Measurements from ENCODE around the gene KRT71.

Gene KRT71

GRCh38 chr12:52585946-52586345 lies 33.0 kb upstream of the KRT71 start:
- no peak overlapping the region for H3K4me3 ChIP-seq (ENCODE audit: extremely low read depth, insufficient read depth, low read length, poor library complexity, severe bottlenecking)
- 68 to 70% methylated on average over 5 of the region's 9 CpGs for WGBS, 2 experiments (ENCODE audit: insufficient coverage in 2 of 2)

GRCh38 chr12:52585066-52585465 lies 32.1 kb upstream of the KRT71 start:
- no peaks in the 10 kb centered on the region for H3K9me3 ChIP-seq (ENCODE audit: control insufficient read depth, low read length)
- no peak overlapping the region for H3K4me3 ChIP-seq (ENCODE audit: extremely low read depth, insufficient read depth, low read length, poor library complexity, severe bottlenecking)
- no peaks in the 10 kb centered on the region for H3K4me1 ChIP-seq (ENCODE audit: control insufficient read depth, insufficient read depth, low read length, poor library complexity, severe bottlenecking)
- H3K36me3 ChIP-seq (ENCODE audit: control insufficient read depth, insufficient read depth, low read length) = no peaks in the 10 kb centered on the region
- H3K27ac ChIP-seq (ENCODE audit: low read depth, low read length, severe bottlenecking) = no peak overlapping the region
- 95 to 96% methylated on average over 2 to 3 of the region's 3 CpGs for WGBS, 2 experiments (ENCODE audit: insufficient coverage in 2 of 2)

More at GRCh38 chr12:52585946-52586345, 33.0 kb upstream of the KRT71 start:
- Histone ChIP-seq H3K27ac (ENCODE audit: low read depth, low read length, severe bottlenecking) (no peak overlapping the region), H3K36me3 (ENCODE audit: control insufficient read depth, insufficient read depth, low read length) (no peaks in the 10 kb centered on the region), H3K4me1 (ENCODE audit: control insufficient read depth, insufficient read depth, low read length, poor library complexity, severe bottlenecking) (no peaks in the 10 kb centered on the region), H3K9me3 (ENCODE audit: control insufficient read depth, low read length) (peaks cover 4% of the 10 kb centered on the region)

- H3K4me3 ChIP-seq (ENCODE audit: extremely low read depth, insufficient read depth, low read length, poor library complexity, severe bottlenecking) = no peak overlapping the region
- no peaks in the 10 kb centered on the region for H3K9me3 ChIP-seq (ENCODE audit: control insufficient read depth, low read length)
- H3K27ac ChIP-seq (ENCODE audit: low read depth, low read length, severe bottlenecking) = no peak overlapping the region
- WGBS, 2 experiments (ENCODE audit: insufficient coverage in 2 of 2) = 91 to 92% methylated on average over 9 of the region's 9 CpGs
- H3K36me3 ChIP-seq (ENCODE audit: control insufficient read depth, insufficient read depth, low read length) = no peaks in the 10 kb centered on the region
- no peaks in the 10 kb centered on the region for H3K4me1 ChIP-seq (ENCODE audit: control insufficient read depth, insufficient read depth, low read length, poor library complexity, severe bottlenecking)
Observed at GRCh38 chr12:52584156-52584682, 31.3 kb upstream of the KRT71 start.

GRCh38 chr12:52582971-52583456 lies 30.1 kb upstream of the KRT71 start:
- Histone ChIP-seq H3K4me3 (ENCODE audit: extremely low read depth, insufficient read depth, low read length, poor library complexity, severe bottlenecking) (no peak overlapping the region), H3K4me1 (ENCODE audit: control insufficient read depth, insufficient read depth, low read length, poor library complexity, severe bottlenecking) (no peaks in the 10 kb centered on the region), H3K36me3 (ENCODE audit: control insufficient read depth, insufficient read depth, low read length) (no peaks in the 10 kb centered on the region), H3K9me3 (ENCODE audit: control insufficient read depth, low read length) (no peaks in the 10 kb centered on the region), H3K27ac (ENCODE audit: low read depth, low read length, severe bottlenecking) (no peak overlapping the region)
- WGBS, 2 experiments (ENCODE audit: insufficient coverage in 2 of 2) = 0 to 10% methylated on average over 1 to 2 of the region's 7 CpGs

- no peaks in the 10 kb centered on the region for H3K36me3 ChIP-seq (ENCODE audit: control insufficient read depth, insufficient read depth, low read length)
- H3K9me3 ChIP-seq (ENCODE audit: control insufficient read depth, low read length) = no peaks in the 10 kb centered on the region
- H3K27ac ChIP-seq (ENCODE audit: low read depth, low read length, severe bottlenecking) = no peak overlapping the region
- 64% methylated on average over 2 of the region's 2 CpGs; no CpG with 5 or more reads in 1 of the 2 experiments for WGBS, 2 experiments (ENCODE audit: insufficient coverage in 2 of 2)
- no peaks in the 10 kb centered on the region for H3K4me1 ChIP-seq (ENCODE audit: control insufficient read depth, insufficient read depth, low read length, poor library complexity, severe bottlenecking)
- H3K4me3 ChIP-seq (ENCODE audit: extremely low read depth, insufficient read depth, low read length, poor library complexity, severe bottlenecking) = no peak overlapping the region
Observed at GRCh38 chr12:52582486-52582885, 29.5 kb upstream of the KRT71 start.

GRCh38 chr12:52581481-52581880 lies 28.5 kb upstream of the KRT71 start:
- H3K9me3 ChIP-seq (ENCODE audit: control insufficient read depth, low read length) = no peaks in the 10 kb centered on the region
- H3K4me3 ChIP-seq (ENCODE audit: extremely low read depth, insufficient read depth, low read length, poor library complexity, severe bottlenecking) = no peak overlapping the region
- no peak overlapping the region for H3K27ac ChIP-seq (ENCODE audit: low read depth, low read length, severe bottlenecking)
- 86 to 96% methylated on average over 4 to 6 of the region's 6 CpGs for WGBS, 2 experiments (ENCODE audit: insufficient coverage in 2 of 2)
- H3K4me1 ChIP-seq (ENCODE audit: control insufficient read depth, insufficient read depth, low read length, poor library complexity, severe bottlenecking) = no peaks in the 10 kb centered on the region
- no peaks in the 10 kb centered on the region for H3K36me3 ChIP-seq (ENCODE audit: control insufficient read depth, insufficient read depth, low read length)

DNA sequence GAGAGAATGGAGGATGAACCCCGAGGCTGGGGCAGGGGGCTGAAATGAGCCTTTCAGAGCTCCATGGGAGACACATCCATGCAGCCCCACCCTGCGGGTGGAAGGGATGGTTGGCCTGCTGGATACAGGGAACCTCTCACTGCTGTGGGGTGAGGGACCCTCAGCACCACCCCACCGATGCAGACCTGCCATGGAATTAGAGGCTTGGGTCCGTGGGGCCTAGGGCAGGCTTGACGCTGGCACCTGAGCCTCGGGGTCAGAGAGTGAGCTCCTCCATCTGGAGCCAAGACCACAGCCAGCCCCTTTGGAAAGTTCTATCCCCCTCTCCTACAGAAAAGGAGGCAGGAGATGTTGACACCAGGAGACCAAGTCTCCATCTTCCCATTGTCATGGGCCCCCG lies 28.1 kb upstream of the KRT71 start:
- Histone ChIP-seq H3K27ac (ENCODE audit: low read depth, low read length, severe bottlenecking) (no peak overlapping the region), H3K4me1 (ENCODE audit: control insufficient read depth, insufficient read depth, low read length, poor library complexity, severe bottlenecking) (no peaks in the 10 kb centered on the region), H3K36me3 (ENCODE audit: control insufficient read depth, insufficient read depth, low read length) (no peaks in the 10 kb centered on the region), H3K4me3 (ENCODE audit: extremely low read depth, insufficient read depth, low read length, poor library complexity, severe bottlenecking) (no peak overlapping the region), H3K9me3 (ENCODE audit: control insufficient read depth, low read length) (no peaks in the 10 kb centered on the region)
- 95 to 98% methylated on average over 4 to 6 of the region's 7 CpGs for WGBS, 2 experiments (ENCODE audit: insufficient coverage in 2 of 2)

GRCh38 chr12:52580496-52580895 lies 27.6 kb upstream of the KRT71 start:
- WGBS, 2 experiments (ENCODE audit: insufficient coverage in 2 of 2) = no CpG with 5 or more reads among the region's 1 CpG
- no peaks in the 10 kb centered on the region for H3K4me1 ChIP-seq (ENCODE audit: control insufficient read depth, insufficient read depth, low read length, poor library complexity, severe bottlenecking)
- no peaks in the 10 kb centered on the region for H3K9me3 ChIP-seq (ENCODE audit: control insufficient read depth, low read length)
- no peak overlapping the region for H3K27ac ChIP-seq (ENCODE audit: low read depth, low read length, severe bottlenecking)
- no peak overlapping the region for H3K4me3 ChIP-seq (ENCODE audit: extremely low read depth, insufficient read depth, low read length, poor library complexity, severe bottlenecking)
- no peaks in the 10 kb centered on the region for H3K36me3 ChIP-seq (ENCODE audit: control insufficient read depth, insufficient read depth, low read length)

- Histone ChIP-seq H3K4me1 (ENCODE audit: control insufficient read depth, insufficient read depth, low read length, poor library complexity, severe bottlenecking) (no peaks in the 10 kb centered on the region), H3K9me3 (ENCODE audit: control insufficient read depth, low read length) (no peaks in the 10 kb centered on the region), H3K4me3 (ENCODE audit: extremely low read depth, insufficient read depth, low read length, poor library complexity, severe bottlenecking) (no peak overlapping the region), H3K27ac (ENCODE audit: low read depth, low read length, severe bottlenecking) (no peak overlapping the region), H3K36me3 (ENCODE audit: control insufficient read depth, insufficient read depth, low read length) (no peaks in the 10 kb centered on the region)
- WGBS, 2 experiments (ENCODE audit: insufficient coverage in 2 of 2) = 85 to 92% methylated on average over 8 to 9 of the region's 10 CpGs
Observed at GRCh38 chr12:52579468-52580465, 26.8 kb upstream of the KRT71 start.

DNA sequence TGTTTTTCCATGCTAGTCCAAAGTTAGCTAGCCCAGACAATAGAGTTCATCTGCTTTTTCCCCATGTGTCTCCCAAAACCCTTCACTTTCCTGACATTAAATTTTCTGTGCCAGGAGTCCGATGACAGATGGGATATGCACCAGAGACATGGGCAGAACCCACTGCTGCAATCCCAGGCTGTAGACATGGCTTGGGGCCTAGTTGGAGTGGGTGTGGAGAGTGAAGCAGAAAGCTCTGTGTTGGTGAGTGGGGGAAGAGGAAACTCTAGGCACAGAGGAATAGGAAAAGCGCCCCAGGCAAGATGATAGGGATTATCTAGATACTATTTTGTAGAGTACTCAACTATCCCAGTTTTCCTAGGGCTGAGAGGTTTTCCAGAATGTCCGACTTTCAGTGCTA lies 25.5 kb upstream of the KRT71 start:
- Histone ChIP-seq H3K36me3 (ENCODE audit: control insufficient read depth, insufficient read depth, low read length) (no peaks in the 10 kb centered on the region), H3K4me3 (ENCODE audit: extremely low read depth, insufficient read depth, low read length, poor library complexity, severe bottlenecking) (no peak overlapping the region), H3K27ac (ENCODE audit: low read depth, low read length, severe bottlenecking) (no peak overlapping the region), H3K9me3 (ENCODE audit: control insufficient read depth, low read length) (no peaks in the 10 kb centered on the region), H3K4me1 (ENCODE audit: control insufficient read depth, insufficient read depth, low read length, poor library complexity, severe bottlenecking) (no peaks in the 10 kb centered on the region)
- 84 to 100% methylated on average over 1 to 3 of the region's 3 CpGs for WGBS, 2 experiments (ENCODE audit: insufficient coverage in 2 of 2)

GRCh38 chr12:52577316-52577715 lies 24.4 kb upstream of the KRT71 start:
- no peaks in the 10 kb centered on the region for H3K36me3 ChIP-seq (ENCODE audit: control insufficient read depth, insufficient read depth, low read length)
- H3K9me3 ChIP-seq (ENCODE audit: control insufficient read depth, low read length) = no peaks in the 10 kb centered on the region
- WGBS, 2 experiments (ENCODE audit: insufficient coverage in 2 of 2) = 88 to 96% methylated on average over 7 to 8 of the region's 8 CpGs

More at GRCh38 chr12:52577316-52577715, 24.4 kb upstream of the KRT71 start:
- no peaks in the 10 kb centered on the region for H3K4me1 ChIP-seq (ENCODE audit: control insufficient read depth, insufficient read depth, low read length, poor library complexity, severe bottlenecking)
- H3K4me3 ChIP-seq (ENCODE audit: extremely low read depth, insufficient read depth, low read length, poor library complexity, severe bottlenecking) = no peak overlapping the region
- no peak overlapping the region for H3K27ac ChIP-seq (ENCODE audit: low read depth, low read length, severe bottlenecking)
